Trophoblast cell (in vitro differentiated cells and primary cell): ENCODE results near the gene TACC2.
A peak's percentile ranks its signal among the peaks of the same experiment; 100 is the strongest.
"Not testable (repeated sequence)": the region's sequence is repeated elsewhere in the genome, so short reads cannot be mapped to it uniquely, and the experiment has no call there.

ENCODE experiments used
- DNase-seq, 2 donors: peaks; one replicate each; pipeline ENCODE4 v3.0.0-alpha.2; 2016
- H2AFZ ChIP-seq: 2 replicates; pipeline ENCODE4 v1.6.1; 2013; ENCODE audit warnings: low read length, moderate library complexity, mild to moderate bottlenecking; ENCODE audit not compliant: insufficient read depth, poor library complexity
- H2AK5ac ChIP-seq: 2 replicates; pipeline ENCODE4 v1.6.1; 2013; ENCODE audit warnings: mild to moderate bottlenecking, low read length
- H2BK120ac ChIP-seq: 2 replicates; pipeline ENCODE4 v1.6.1; 2013; ENCODE audit warnings: low read length, mild to moderate bottlenecking, moderate library complexity; ENCODE audit not compliant: insufficient read depth, poor library complexity
- H2BK12ac ChIP-seq: 2 replicates; pipeline ENCODE4 v1.6.1; 2013; ENCODE audit warnings: mild to moderate bottlenecking, low read length, moderate library complexity
- H2BK5ac ChIP-seq: 2 replicates; pipeline ENCODE4 v1.6.1; 2013; ENCODE audit warnings: low read length, low read depth, moderate library complexity, mild to moderate bottlenecking; ENCODE audit not compliant: poor library complexity
- H3K14ac ChIP-seq: 2 replicates; pipeline ENCODE4 v1.6.1; 2013; ENCODE audit warnings: mild to moderate bottlenecking, low read length
- H3K18ac ChIP-seq: 2 replicates; pipeline ENCODE4 v1.6.1; 2013; ENCODE audit warnings: mild to moderate bottlenecking, low read length
- H3K23ac ChIP-seq: 2 replicates; pipeline ENCODE4 v1.6.1; 2013; ENCODE audit warnings: low read length
- H3K27ac ChIP-seq: 2 replicates; pipeline ENCODE4 v1.5.1; 2013; ENCODE audit warnings: low read depth, mild to moderate bottlenecking, inconsistent platforms, low read length, moderate library complexity
- H3K27me3 ChIP-seq: 2 replicates; pipeline ENCODE4 v1.6.1; 2013; ENCODE audit warnings: inconsistent platforms, mild to moderate bottlenecking, low read length, moderate library complexity; ENCODE audit not compliant: insufficient read depth
- H3K36me3 ChIP-seq, 2 experiments: 1 replicate in 1 of 2; 2 replicates in 1 of 2; pipeline ENCODE4 v1.6.1; 2013; ENCODE audit warnings: low read length in 2 of 2, mild to moderate bottlenecking in 2 of 2, moderate library complexity in 1 of 2; ENCODE audit not compliant: insufficient read depth in 2 of 2, control insufficient read depth in 1 of 2
- H3K4ac ChIP-seq: 2 replicates; pipeline ENCODE4 v1.6.1; 2013; ENCODE audit warnings: low read depth, mild to moderate bottlenecking, low read length, moderate library complexity
- H3K4me1 ChIP-seq, 2 experiments: 1 replicate in 1 of 2; 2 replicates in 1 of 2; pipeline ENCODE4 v1.6.1; 2013; ENCODE audit warnings: low read length in 2 of 2, mild to moderate bottlenecking in 2 of 2, moderate library complexity in 1 of 2; ENCODE audit not compliant: insufficient read depth in 2 of 2, control insufficient read depth in 1 of 2
- H3K4me2 ChIP-seq: 2 replicates; pipeline ENCODE4 v1.6.1; 2013; ENCODE audit warnings: inconsistent platforms, mild to moderate bottlenecking, low read length, moderate library complexity
- H3K4me3 ChIP-seq: 2 replicates; pipeline ENCODE4 v1.5.1; 2013; ENCODE audit warnings: mild to moderate bottlenecking, low read depth, low read length, inconsistent platforms
- H3K79me1 ChIP-seq: one replicate; pipeline ENCODE4 v1.6.1; 2013; ENCODE audit warnings: low read length
- H3K79me2 ChIP-seq: 2 replicates; pipeline ENCODE4 v1.6.1; 2013; ENCODE audit warnings: low read length, mild to moderate bottlenecking; ENCODE audit not compliant: control insufficient read depth, insufficient read depth, poor library complexity
- H3K9ac ChIP-seq: 2 replicates; pipeline ENCODE4 v1.6.1; 2013; ENCODE audit warnings: mild to moderate bottlenecking, low read length
- H3K9me3 ChIP-seq: 2 replicates; pipeline ENCODE4 v1.6.1; 2013; ENCODE audit warnings: low read depth, mild to moderate bottlenecking, control low read depth, inconsistent platforms, low read length; ENCODE audit not compliant: insufficient read depth
- H4K12ac ChIP-seq: 2 replicates; pipeline ENCODE4 v1.6.1; 2013; ENCODE audit warnings: low read depth, mild to moderate bottlenecking, low read length, moderate library complexity
- H4K8ac ChIP-seq: 2 replicates; pipeline ENCODE4 v1.6.1; 2013; ENCODE audit warnings: low read depth, mild to moderate bottlenecking, low read length, moderate library complexity
- H4K91ac ChIP-seq: one replicate; pipeline ENCODE4 v1.6.1; 2013; ENCODE audit warnings: low read depth, mild to moderate bottlenecking, low read length, moderate library complexity
- whole genome bisulfite sequencing: extraction: QIAGEN DNeasy Blood & Tissue Kit; methylation state at CpG from one replicate; pipeline ENCODE4 v1.1.7; 2013; ENCODE audit warnings: missing lambda C conversion rate; ENCODE audit not compliant: insufficient read length, insufficient coverage; ENCODE audit errors: extremely low coverage; 5-methylcytosine and 5-hydroxymethylcytosine counted together

Gene TACC2

DNA sequence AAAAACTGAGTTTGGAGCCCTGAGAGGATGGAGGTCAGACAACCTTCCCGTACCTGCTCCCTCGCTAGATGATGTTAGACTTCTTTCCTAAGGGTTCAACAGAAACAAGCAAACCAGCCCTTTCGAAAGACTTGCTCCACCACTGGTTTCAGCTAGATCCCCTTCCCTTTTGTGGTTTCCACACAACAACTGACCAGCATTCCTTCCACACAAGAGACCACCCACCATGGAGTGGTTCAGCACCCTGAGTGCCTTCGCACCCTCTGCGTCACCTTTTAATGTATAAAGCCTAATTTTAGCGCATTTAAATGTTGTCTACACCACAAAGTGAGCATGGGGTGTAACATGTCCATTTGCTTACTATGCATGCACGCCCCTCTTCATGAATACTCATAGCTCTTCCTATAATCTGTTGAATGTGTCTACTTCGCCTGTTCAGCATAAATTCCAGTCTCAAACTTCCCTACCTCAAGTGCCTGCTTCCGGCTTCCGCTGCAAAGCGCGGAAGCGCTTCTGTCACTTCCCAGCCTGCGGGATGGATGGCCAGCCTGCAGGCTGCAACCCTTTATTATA is 69.0 kb downstream of the TACC2 start:
- H4K91ac ChIP-seq = no peak overlapping the region
- no peak overlapping the region for H4K12ac ChIP-seq
- H3K36me3 ChIP-seq = no peaks in the 10 kb centered on the region
- H2BK5ac ChIP-seq = no peak overlapping the region
- H3K9me3 ChIP-seq = no peaks in the 10 kb centered on the region
- H2AFZ ChIP-seq = no peak overlapping the region
- H2AK5ac ChIP-seq = no peak overlapping the region
- H3K14ac ChIP-seq = no peak overlapping the region
- no peak for DNase-seq
- H3K4me1 ChIP-seq = peaks cover 3 to 9% of the 10 kb centered on the region in 2 experiments
- H2BK120ac ChIP-seq = no peak overlapping the region
- no peaks in the 10 kb centered on the region for H3K79me1 ChIP-seq
- no peak overlapping the region for H3K4ac ChIP-seq
- no CpG with 5 or more reads among the region's 14 CpGs for WGBS
- H3K4me3 ChIP-seq = no peak overlapping the region
- H3K18ac ChIP-seq = no peak overlapping the region
- H3K9ac ChIP-seq = no peak overlapping the region
- H3K27ac ChIP-seq = no peak overlapping the region
- no peak overlapping the region for H4K8ac ChIP-seq
- no peaks in the 10 kb centered on the region for H3K27me3 ChIP-seq
- H3K4me2 ChIP-seq = no peak overlapping the region
- H2BK12ac ChIP-seq = no peak overlapping the region
- no peak overlapping the region for H3K23ac ChIP-seq
- peaks cover 2% of the 10 kb centered on the region for H3K79me2 ChIP-seq

DNA sequence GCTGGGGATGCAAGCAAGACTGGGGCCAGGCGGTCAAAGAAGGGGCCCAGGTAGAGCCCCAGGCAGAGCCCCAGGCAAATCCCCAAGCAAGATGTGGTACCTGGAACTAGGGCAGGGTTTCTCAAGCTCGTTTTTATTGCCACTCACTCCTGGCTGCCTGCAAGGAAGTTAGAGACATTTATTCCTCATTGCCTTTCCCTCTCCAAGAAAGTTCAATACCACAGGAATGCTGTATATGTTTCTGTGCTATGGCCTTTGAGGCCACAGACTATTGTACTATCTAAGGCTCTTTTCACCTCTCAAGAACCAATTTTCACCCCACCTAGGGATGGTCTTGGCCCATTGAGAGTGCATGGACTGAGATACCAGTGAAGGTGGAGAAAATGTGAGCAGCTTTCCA is 71.3 kb downstream of the TACC2 start:
- H4K91ac ChIP-seq = no peak overlapping the region
- no peak overlapping the region for H3K4me3 ChIP-seq
- peak in 1 of 2 donors; percentile 26 for DNase-seq
- no peak overlapping the region for H3K4me2 ChIP-seq
- H3K27ac ChIP-seq = no peak overlapping the region
- H3K79me1 ChIP-seq = no peaks in the 10 kb centered on the region
- H3K9ac ChIP-seq = no peak overlapping the region
- no peak overlapping the region for H2BK12ac ChIP-seq
- no peak overlapping the region for H3K23ac ChIP-seq
- H2BK120ac ChIP-seq = no peak overlapping the region
- H3K14ac ChIP-seq = no peak overlapping the region
- H3K79me2 ChIP-seq = peaks cover 2% of the 10 kb centered on the region
- no peak overlapping the region for H4K8ac ChIP-seq
- no peaks in the 10 kb centered on the region for H3K36me3 ChIP-seq
- H2AFZ ChIP-seq = no peak overlapping the region
- no CpG with 5 or more reads among the region's 2 CpGs for WGBS
- no peak overlapping the region for H2BK5ac ChIP-seq
- H3K18ac ChIP-seq = no peak overlapping the region
- H3K27me3 ChIP-seq = no peaks in the 10 kb centered on the region
- no peak overlapping the region for H2AK5ac ChIP-seq
- H3K4me1 ChIP-seq = peaks cover 3 to 9% of the 10 kb centered on the region in 2 experiments
- H3K9me3 ChIP-seq = no peaks in the 10 kb centered on the region
- H3K4ac ChIP-seq = no peak overlapping the region
- no peak overlapping the region for H4K12ac ChIP-seq

DNA sequence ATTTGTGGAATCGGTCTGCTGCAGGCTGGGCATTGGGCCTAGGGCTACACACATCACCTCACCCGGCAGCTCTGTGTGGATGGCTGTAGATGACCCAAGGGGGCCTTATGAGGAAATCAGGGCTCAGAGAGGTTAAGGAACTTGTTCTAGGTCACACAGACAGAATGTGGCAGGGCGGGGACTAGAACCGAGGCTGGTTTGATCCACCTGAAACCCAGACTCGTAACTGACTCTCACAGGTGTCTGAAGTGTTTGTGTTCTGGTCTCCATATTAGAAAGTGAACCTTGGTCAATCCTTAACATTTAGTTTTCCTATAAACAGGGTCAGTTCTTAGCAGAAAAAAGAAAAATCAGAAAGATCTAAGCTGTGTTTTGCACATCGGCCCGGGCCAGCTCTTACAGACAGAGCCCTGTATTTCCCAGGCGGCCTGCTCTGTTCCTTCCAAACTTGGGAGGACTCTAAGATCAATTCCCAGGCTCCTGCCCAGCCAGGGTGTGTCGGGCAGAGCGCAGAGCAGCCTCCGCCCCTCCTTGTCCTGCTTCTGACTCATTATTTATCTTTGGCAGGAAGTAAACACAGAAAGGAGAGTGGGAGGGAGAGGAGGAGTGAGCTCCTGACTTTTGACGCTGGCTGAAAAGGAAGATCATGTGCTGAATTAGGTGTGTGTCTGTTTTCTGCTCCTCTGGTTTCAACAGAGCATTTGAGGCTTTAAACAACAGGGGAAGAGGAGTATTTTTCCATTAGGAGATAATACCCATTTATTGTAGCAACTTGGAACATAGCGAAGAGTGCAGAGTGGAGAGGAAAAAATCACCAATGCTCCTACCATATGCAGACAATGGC is 74.1 kb downstream of the TACC2 start:
- H3K9ac ChIP-seq = no peak overlapping the region
- H3K79me1 ChIP-seq = no peaks in the 10 kb centered on the region
- peak overlapping the region; percentile 45 for H4K91ac ChIP-seq
- H4K8ac ChIP-seq = no peak overlapping the region
- no peak overlapping the region for H3K18ac ChIP-seq
- no peaks in the 10 kb centered on the region for H3K27me3 ChIP-seq
- H3K4me2 ChIP-seq = no peak overlapping the region
- H2AFZ ChIP-seq = no peak overlapping the region
- DNase-seq = peak; percentile 63 to 74
- no peaks in the 10 kb centered on the region for H3K36me3 ChIP-seq
- no peaks in the 10 kb centered on the region for H3K9me3 ChIP-seq
- no peak overlapping the region for H2BK120ac ChIP-seq
- no peak overlapping the region for H4K12ac ChIP-seq
- H3K4me3 ChIP-seq = no peak overlapping the region
- H3K23ac ChIP-seq = no peak overlapping the region
- H2BK5ac ChIP-seq = peak overlapping the region; percentile 9
- peak overlapping the region; percentile 27 for H2BK12ac ChIP-seq
- H2AK5ac ChIP-seq = no peak overlapping the region
- peaks cover 2% of the 10 kb centered on the region for H3K79me2 ChIP-seq
- H3K4ac ChIP-seq = no peak overlapping the region
- WGBS = no CpG with 5 or more reads among the region's 13 CpGs
- no peak overlapping the region for H3K14ac ChIP-seq
- peaks cover 2 to 3% of the 10 kb centered on the region in 2 experiments for H3K4me1 ChIP-seq
- no peak overlapping the region for H3K27ac ChIP-seq

DNA sequence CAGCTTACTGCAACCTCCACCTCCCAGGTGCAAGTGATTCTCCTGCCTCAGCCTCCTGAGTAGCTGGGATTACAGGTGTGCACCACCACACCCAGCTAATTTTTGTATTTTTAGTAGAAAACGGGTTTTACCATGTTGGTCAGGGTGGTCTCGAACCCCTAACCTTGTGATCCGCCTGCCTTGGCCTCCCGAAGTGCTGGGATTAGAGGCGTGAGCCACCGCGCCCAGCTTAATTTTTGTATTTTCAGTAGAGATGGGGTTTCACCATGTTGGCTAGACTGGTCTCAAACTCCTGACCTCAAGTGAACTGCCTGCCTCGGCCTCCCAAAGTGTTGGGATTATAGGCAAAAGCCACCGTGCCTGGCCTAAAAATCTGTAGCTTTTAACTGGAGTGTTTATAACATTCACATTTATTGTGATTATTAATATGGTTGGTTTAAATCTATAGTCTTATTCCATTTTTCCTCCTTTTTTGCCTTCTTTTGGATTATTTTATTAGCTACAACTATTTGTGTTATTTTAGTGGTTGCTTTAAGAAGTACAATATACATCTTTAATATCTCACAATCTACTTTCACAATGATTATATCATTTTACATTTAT is 77.5 kb downstream of the TACC2 start:
- no CpG with 5 or more reads among the region's 9 CpGs for WGBS

More for the DNA sequence above, 77.5 kb downstream of the TACC2 start:
- H4K12ac ChIP-seq, H3K23ac ChIP-seq, H2AFZ ChIP-seq, H2BK120ac ChIP-seq, H3K4me2 ChIP-seq, H2BK12ac ChIP-seq, H4K91ac ChIP-seq, H4K8ac ChIP-seq, H3K36me3 ChIP-seq, H3K27me3 ChIP-seq, H3K4ac ChIP-seq, H3K9me3 ChIP-seq, H3K14ac ChIP-seq, H2BK5ac ChIP-seq, DNase-seq, H3K79me2 ChIP-seq, H3K4me1 ChIP-seq, H3K18ac ChIP-seq, H3K4me3 ChIP-seq, H2AK5ac ChIP-seq, H3K27ac ChIP-seq, H3K79me1 ChIP-seq, H3K9ac ChIP-seq: not testable (repeated sequence)
